ENCODE data around the gene APP.
"Not testable (repeated sequence)": the region's sequence is repeated elsewhere in the genome, so short reads cannot be mapped to it uniquely, and the experiment has no call there.

APP gene

DNA sequence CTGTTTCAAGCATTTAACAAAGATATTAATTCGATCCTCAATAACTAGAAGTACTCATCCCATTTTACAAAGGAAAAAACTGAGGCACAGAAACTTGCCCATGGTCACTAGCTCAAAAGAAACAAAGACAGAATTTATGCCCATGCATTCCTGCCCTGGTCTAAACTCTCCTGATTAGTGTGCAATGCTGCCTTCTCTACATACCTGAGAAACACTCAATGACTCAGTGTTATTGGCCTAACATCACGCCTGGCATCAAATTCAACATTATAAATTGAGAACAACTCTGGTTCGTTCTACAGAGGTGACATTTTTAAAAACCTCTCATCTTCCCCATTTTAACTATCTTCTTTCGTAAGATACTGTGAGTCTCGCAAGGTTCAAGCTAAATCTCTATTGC is 5.2 kb downstream of the APP start:
- no peak overlapping the region for H3K4me3 ChIP-seq (ENCODE audit: low read depth, low read length)

DNA sequence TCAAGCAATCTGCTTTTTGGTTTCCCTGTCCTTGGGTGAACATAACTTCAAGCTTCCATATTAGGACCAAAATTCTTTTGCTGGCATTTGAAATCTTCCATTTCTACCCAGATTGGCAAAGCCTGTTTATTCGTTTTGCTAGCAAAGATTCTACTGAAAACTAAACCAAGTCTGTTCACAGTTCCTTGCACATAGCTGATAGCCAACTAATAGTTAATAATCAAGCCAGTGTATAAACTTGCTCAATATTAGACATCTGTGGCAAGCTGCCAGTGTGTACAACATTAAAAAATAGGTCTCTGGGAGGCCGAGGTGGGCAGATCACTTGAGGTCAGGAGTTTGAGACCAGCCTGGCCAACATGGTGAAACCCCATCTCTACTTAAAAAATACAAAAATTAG is 6.3 kb downstream of the APP start:
- no peak overlapping the region for H3K4me3 ChIP-seq (ENCODE audit: low read depth, low read length)

DNA sequence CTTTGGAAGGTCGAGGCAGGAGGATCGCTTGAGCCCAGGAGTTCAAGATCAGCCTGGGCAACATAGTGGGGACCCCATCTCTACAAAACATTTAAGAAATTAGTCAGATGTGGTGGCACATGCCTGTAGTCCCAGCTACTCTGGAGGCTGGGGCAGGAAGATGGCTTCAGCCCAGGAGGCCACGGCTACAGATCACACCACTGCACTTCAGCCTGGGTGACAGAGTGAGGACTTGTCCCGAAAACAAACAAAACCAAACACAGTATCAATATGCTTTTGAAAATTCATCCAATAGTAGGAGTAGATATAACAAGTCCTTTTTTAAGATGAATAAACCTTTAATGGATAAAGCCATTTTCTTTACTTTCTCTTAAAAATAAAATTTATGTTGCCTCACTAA is 8.5 kb downstream of the APP start:
- H3K4me3 ChIP-seq (ENCODE audit: low read depth, low read length) = no peak overlapping the region

DNA sequence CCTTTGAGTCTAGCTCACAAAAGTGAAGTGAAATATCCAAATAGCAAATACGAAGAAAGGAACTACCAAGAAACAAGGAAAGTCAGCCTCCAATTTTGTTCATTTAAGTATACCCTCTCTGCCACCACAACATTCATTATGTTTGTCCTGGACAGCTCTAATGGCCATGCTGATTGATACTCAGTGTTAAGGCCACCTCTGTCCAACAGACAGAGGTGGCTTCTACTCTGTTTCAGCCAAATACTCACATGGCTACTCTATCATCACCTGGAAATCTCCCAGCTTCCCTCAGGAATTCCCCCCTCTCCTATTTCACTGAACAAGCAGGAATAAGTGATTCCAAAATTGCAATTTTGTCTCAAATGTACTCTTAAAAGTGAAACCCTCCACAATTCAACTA is 10.7 kb downstream of the APP start:
- no peak overlapping the region for H3K4me3 ChIP-seq (ENCODE audit: low read depth, low read length)

DNA sequence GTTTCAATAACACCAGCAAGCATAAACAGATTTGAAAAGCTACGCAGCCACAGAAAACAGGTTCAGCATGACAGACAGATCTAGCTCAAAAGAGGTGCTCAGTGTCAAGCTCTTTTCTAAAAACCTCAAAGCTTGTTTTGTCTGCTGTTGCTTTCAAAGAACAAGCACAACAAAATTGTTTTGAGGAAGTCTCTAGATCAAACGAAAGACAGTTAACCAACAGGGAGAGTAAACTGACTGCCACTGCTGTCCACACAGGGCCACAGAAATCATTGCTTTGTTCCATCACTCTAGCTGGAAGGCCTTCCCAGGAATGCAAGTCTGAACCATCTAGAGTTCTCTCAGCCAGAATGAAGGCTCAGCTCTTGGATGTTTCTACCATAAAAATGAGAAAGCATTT is 12.8 kb downstream of the APP start:
- no peak overlapping the region for H3K4me3 ChIP-seq (ENCODE audit: low read depth, low read length)

DNA sequence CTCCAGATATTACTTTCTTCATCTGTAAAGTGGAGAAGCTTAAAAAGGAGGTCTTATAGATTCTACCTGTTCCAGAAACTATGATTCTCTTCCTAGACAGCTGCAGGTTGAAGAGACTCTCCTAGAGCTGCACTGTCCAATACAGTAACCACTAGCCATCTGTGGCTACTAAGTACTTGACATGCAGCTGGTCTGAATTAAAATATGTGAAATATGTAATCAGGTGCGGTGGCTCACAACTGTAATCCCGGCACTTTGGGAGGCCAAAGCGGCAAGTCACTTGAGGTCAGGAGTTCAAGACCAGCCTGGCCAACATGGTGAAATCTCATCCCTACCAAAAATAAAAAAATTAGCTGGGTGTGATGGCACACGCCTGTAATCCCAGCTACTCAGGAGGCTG is 15.8 kb downstream of the APP start:
- H3K4me3 ChIP-seq (ENCODE audit: low read depth, low read length) = no peak overlapping the region

DNA sequence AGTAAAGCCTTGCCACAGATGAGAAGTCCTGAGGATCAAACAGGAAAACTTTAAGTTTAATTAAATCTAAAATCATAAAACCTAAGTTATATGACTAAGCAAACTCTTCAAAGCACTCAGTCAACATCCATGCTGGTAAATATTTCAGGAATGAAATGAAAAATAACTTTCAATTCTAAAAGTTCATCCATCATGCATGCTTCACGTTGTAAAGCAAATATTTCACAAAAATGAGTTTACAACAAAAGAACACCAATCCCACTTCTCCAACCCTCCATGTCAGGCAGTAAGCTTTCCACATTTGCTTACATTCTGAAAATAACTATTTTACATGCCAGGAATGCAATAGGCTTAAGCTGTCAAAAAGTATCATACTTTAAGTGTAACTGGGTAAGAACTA is 16.8 kb downstream of the APP start:
- no peak overlapping the region for H3K4me3 ChIP-seq (ENCODE audit: low read depth, low read length)

DNA sequence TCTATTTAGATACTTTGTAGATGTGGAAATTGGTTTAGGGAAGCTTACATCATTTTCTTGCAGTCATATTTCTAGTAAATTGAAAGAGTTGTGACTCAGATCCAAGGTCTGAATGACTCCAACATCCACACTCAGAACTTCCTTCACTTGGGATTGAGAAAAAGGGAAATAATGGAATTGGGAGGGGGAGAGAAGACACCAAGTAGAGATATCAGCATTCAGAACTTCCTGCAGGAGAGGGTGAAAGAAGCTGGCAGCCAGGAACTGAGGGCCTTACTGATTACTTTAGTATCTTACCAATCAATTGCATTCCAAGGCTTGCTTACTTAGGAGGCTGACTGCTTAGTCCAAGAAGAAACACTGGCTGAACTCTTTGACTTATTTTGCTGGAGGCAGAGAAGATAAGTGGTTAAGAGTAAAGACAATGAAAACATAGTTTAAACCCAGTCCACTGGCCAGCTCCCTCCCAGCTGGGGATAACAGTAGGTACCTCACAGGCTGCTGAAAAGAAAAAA is 21.7 kb downstream of the APP start:
- H3K4me3 ChIP-seq (ENCODE audit: low read depth, low read length) = no peak overlapping the region

DNA sequence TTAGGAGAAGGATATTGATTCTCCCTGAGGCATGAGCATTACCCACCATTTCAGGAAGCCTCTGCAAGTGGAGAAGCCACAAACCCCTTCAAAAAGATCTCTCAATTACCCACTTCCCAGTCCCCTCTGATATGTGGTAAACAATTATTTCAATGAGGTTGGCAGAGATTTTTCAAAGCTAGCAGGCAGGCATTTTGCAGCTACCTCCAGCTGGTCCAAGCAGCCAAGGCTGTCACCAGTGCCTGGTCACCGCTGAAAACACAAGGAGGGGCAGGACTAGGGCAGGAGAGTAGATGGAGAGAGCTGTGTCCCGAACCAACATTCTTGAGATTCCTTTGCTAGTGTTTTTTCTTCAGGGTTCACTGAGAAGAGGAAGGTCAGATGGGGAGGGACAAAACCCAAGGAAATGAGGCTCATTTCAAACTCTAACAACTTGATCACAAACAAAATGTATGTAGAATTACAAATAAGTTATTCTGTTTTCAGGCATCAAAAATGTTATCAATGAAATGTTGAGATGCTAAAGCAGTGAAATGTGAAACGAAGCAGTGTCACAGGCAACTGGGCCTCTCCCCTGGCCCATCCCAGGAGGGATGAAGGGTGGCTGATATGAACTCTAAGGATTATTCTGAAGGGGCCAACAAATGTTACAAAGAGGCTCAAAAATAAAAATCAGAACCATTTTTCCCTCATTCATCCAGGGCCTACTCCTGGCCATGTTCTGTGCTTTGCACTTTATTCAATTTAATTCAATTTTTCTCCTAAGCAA is 22.3 kb downstream of the APP start:
- H3K4me3 ChIP-seq (ENCODE audit: low read depth, low read length) = no peak overlapping the region

DNA sequence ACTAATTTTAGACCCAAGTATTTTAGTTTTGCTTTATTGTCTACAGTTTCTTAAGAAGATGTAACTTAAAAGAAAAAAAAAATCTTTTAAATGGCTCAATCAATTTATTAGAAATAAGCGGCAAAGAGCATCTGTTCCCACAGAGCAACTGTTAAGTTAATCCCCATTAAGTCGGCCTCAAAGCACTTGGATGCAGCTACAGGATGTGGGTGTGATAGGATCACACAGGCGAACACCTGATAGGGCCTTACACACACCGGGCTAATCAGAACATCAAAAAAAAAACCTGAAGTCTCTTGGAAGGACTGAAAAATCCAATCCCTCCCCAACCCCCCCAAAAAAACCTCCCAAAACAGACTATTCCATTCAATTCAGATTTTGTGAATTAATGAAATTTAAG is 23.0 kb downstream of the APP start:
- no peak overlapping the region for H3K4me3 ChIP-seq (ENCODE audit: low read depth, low read length)

DNA sequence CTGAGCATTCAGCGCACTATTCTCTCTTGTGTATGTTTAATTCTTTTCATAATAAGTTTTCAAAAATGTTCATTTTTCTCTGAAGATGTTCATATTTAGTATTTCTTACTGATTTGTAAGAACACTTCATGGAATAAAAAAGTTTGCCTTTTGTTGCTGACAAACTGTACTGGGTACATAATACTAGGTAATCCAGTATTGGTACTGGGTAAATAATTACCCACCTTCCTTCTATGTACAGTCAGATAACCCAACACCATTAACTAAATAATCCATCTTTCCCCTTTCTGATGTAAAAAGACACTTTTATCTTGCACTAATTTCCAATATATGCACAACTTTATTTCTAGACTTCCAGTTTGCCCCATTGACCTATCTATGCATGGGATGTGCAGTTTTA is 23.9 kb downstream of the APP start:
- no peak overlapping the region for H3K4me3 ChIP-seq (ENCODE audit: low read depth, low read length)

DNA sequence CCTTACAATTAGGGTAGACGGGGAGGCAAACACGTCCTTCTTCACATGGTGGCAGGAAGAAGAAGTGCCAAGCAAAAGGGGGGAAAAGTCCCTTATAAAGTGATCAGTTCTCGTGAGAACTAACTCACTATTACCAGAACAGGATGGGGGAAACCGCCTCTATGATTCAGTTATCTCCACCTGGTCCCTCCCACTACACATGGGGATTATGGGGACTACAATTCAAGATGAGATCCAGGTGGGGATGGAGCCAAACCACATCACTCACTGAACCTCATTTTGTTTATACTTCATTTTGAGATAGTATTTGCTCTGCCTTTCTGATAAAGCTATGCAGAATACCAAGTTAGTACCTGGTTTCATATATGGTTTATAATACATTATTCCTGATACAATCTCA is 26.5 kb downstream of the APP start:
- no peak overlapping the region for H3K4me3 ChIP-seq (ENCODE audit: low read depth, low read length)

DNA sequence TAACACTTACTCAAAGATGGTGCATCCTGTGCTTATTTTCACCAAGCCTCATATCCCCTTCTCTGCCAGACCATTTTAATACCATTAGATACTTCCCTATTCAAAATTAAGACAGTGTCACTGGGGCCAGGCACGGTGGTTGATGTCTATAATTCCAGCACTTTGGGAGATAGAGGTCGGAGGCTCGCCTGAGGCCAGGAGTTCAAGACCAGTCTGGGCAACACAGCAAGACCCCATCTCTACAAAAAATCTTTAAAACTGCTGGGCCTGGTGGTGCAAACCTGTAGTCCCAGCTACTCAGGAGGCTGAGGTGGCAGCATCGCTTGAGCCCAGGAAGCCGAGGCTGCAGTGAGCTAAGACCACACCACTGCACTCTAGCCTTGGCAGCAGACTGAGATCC is 28.2 kb downstream of the APP start:
- H3K4me3 ChIP-seq (ENCODE audit: low read depth, low read length) = no peak overlapping the region

DNA sequence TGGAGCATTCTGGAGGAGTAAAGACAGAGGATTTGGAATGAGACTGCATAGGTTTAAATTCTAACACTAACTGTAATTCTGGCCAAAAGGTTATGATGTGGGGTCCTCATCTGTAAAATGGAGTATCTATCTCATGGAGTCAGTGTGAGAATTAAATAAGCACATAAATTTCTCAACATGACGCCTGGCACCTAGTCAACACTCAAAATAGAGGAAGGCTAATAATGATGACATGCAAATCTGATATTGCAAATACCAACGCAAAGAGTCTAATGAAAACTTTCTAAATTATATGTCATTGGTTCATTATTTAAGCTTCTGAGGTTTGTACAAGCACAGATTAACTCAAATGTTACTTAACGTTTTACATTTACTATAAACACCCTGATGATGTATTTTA is 29.6 kb downstream of the APP start:
- no peak overlapping the region for H3K4me3 ChIP-seq (ENCODE audit: low read depth, low read length)

DNA sequence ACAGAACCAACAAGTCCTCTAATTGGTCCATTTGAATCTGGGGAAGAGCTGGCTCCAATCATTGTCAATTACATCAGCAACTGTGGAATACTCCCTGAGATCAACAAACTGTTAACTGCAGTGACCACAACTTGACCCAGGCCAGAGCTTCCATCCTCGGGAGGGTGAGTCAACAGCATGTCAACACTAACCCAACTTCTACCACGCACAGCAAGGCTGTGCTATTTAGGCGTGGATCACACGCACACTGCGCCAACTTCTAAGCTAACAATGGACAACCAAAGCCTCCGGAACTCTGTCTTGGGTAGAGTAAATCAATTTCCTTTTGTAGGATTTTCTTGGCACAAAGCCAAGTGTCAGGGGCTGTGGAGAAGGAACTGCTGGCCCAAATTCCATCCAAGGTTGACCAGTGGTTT is 30.4 kb downstream of the APP start:
- H3K4me3 ChIP-seq (ENCODE audit: low read depth, low read length) = no peak overlapping the region

DNA sequence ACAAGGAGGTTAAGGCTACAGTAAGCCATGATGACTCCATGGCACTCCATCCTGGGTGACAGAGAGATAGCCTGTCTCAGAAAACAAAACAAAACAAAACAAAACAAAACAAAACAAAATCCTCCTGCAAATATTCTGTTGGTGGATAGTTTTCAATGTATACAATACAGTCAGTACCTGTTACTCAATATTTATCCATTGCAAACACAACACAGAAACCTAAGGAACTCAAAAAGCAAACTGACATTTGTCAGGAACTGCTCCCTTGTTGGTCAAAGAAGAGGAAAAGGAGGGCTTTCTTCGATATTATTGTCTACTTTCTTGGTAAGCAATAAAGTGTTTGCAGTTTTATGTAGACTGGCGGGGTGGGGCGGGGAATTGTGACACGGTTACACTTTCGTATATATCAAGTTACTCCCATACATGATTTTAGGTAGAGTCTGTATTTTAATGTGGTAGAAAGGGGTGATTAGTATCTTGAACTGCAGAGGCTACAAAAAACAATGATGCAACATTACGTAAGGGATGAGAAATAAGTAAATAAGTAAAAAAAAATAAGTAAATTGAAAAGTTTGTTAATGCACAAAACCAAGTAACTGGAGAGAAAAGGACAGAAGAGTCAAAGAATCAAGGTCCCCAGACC is 31.8 kb downstream of the APP start:
- H3K4me3 ChIP-seq (ENCODE audit: low read depth, low read length) = no peak overlapping the region

DNA sequence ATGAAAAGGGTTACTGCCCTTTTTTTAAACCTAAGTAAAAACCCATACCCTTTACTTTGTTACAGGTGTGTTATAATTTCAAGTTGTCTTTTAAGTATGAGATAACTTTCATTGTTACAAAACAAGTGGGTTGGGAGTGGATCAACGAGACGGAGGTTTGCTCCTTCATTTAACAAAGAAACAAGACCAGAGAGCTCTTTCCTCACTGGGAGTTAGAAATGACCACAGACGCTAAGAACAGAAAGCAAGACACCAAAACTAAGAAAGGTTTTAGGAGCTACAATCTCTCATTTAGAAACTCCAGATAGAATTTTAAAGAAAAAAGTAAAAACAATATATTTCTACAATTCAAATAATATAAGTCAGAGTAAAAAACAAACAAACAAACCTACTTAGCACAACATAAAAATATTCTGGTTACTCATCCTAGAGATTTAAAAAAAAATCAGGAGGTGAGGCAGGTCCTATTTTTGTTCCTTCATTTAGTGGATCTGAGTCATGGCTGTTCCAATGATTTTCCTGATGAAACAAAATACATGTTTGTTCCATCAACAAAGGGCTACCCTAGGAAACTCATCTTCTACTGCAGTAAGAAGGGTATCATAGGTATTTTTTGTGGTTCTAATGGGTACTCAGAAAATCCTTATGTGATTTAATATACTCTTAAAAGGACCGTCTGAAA is 33.0 kb downstream of the APP start:
- no peak overlapping the region for H3K4me3 ChIP-seq (ENCODE audit: low read depth, low read length)

DNA sequence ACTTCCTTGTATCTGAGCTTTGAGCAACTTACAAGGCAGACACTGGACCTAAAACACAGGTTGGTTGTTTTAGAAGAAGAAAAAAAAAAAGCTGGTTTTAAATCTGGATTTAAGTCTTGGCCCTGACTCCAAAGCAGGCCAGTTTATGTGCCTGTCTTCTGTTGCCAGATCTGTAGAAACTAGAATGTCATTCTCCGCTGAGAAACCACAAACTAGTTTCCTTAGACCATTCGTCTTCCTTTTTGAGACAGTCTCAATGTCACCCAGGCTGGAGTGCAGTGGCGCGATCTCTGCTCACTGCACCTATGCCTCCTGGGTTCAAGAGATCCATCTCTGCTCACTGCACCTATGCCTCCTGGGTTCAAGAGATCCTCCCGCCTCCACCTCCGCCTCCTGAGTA is 33.9 kb downstream of the APP start:
- no peak overlapping the region for H3K4me3 ChIP-seq (ENCODE audit: low read depth, low read length)

DNA sequence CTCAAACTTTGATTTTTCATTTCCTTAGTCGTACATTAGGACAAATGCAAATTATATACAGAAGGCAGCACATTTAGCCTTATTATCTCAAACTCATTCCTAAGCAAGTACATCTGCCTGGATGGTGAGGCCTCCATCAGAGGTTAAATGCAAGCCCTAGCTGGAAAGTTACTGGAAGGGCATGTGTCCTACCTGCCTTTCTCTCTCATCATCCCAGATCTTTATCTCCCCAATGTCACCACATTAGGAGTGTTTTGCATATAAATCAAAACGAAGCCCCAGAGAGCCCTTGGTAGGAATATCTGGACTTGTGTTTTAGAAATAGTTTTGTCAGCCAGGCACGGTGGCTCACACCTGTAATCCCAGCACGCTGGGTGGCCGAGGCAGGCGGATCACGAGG is 35.0 kb downstream of the APP start:
- no peak overlapping the region for H3K4me3 ChIP-seq (ENCODE audit: low read depth, low read length)

DNA sequence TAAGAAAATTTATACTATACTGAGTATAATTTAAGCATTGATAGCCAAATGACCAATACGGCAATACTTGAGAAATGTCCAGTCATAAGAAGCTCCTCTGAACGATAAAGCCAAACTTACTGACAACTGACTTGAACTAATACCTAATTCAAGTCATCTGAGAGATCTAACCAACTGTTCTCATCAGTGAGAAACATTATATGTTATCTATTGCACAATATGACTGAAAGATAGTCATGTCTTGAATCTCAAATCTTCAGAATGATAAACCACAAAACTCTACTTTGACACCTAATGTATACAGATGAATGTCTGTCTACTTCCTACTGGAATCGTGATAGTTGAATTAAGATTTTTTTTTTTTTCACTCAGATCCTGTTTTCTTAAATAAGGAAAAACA is 39.0 kb downstream of the APP start:
- H3K4me3 ChIP-seq (ENCODE audit: low read depth, low read length) = no peak overlapping the region

DNA sequence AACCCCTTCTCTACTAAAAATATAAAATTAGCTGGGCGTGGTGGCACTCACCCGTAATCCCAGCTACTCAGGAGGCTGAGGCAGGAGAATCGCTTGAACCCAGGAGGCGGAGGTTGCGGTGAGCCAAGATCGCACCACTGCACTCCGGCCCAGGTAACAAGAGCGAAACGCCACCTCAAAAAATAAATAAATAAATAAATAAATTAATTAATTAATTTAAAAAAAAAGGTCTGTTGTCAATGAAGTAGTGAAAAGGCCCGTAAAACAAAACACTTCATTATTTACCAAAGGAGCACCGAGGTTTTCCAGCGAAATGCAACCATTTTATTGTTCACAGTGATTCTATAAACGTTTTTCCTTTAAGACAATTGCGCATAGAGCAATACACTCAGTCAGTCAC is 39.5 kb downstream of the APP start:
- H3K4me3 ChIP-seq (ENCODE audit: low read depth, low read length) = not testable (repeated sequence)

DNA sequence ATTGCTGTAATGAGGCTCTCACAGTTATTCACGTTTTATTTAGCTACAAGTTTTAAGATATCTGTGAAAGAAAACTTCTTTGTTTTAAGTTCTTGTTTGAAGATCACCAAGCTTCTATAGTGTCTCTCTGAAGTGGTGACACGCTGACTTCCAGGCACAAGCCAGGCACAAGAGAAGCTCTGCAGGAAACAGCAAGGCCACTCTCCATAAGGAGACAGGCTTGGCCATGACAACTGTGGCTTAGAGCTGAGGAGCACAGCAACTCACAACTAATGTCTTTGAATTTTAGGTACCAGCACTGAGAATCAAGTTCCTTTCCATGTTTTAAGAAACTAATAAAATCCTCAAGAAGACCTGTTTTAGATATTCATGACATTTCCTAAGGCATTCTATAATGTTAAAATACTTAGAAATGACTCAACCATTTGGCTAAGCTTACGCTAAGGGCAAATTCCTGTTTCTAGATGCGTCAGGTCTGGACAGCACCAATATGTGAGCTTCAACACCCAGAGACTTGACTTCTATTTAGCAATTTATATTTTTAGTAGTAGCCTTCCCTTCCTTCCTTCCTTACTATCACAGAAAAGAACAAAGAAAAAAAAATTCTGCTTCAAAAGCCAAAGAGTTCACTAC is 40.2 kb downstream of the APP start:
- H3K4me3 ChIP-seq (ENCODE audit: low read depth, low read length) = no peak overlapping the region

Measured in iPS-11a (cell line).